ENCODE measurements around the gene ACSF3. TPM values are rescaled to one million over a fixed set of nuclear protein-coding genes. Genes with fewer than 3 reads are reported as not detected.
A peak's percentile ranks its signal among the peaks of the same experiment; 100 is the strongest.

Gene ACSF3
- total RNA-seq, 1 experiment from 2014 or later = 34.0 TPM

DNA sequence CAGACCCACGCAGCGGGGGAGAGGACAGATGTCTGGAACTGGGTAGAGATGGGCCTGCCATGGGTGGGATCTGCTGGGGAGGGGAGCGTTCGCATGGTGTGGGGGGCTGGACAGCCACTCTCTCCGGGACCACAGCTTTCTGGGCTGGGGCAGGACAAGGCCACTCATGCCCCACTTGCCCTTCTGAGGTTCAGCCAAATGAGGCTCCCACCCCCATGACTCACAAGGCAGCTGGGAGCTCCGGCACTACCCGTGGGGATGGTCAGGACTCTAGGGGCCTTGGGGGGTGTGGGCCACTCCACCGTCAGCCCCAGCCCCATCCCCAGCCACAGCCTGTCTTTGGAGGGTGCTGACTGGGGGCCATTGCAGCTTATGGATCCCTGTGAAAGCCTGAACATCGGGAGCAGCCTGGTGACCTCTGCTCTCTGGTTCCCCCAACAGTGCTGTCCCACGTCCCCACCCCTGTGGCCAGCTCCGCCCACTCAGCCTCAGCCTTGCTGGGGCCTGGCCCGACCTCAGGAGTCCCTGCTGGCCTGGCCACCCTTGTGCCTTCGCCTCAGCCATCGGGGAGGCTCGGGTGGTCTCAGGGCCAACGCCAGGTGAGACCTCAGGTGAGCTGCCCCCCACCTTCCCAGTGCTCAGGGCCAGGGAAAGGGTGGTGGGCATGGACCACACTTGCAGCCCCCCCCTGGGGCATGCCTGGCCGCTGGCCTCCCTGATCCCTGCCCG, 73.2 kb downstream of the ACSF3 start:
- H3K9me2 ChIP-seq (ENCODE audit: insufficient read depth) = no peaks in the 10 kb centered on the region
- POLR2A ChIA-PET (ENCODE audit: unreplicated experiment) = interaction anchor here (0.7 kb wide), 1 partner anchor 349 kb away, joined by 3 read pairs; no protein-coding TSS in a partner anchor
- TF ChIP-seq, protein P1, sequence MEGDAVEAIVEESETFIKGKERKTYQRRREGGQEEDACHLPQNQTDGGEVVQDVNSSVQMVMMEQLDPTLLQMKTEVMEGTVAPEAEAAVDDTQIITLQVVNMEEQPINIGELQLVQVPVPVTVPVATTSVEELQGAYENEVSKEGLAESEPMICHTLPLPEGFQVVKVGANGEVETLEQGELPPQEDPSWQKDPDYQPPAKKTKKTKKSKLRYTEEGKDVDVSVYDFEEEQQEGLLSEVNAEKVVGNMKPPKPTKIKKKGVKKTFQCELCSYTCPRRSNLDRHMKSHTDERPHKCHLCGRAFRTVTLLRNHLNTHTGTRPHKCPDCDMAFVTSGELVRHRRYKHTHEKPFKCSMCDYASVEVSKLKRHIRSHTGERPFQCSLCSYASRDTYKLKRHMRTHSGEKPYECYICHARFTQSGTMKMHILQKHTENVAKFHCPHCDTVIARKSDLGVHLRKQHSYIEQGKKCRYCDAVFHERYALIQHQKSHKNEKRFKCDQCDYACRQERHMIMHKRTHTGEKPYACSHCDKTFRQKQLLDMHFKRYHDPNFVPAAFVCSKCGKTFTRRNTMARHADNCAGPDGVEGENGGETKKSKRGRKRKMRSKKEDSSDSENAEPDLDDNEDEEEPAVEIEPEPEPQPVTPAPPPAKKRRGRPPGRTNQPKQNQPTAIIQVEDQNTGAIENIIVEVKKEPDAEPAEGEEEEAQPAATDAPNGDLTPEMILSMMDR (conservative IDR thresholded peaks at IDR 0.05) = no peak
- no peak for TF ChIP-seq EZH2 (IDR thresholded peaks at IDR 0.05; ENCODE audit: low read depth)
- intact Hi-C loops (cut with micrococcal nuclease; ENCODE audit: unreplicated experiment) = loop anchor here (5.0 kb wide), 2 partner anchors 225 to 430 kb away; no protein-coding TSS in a partner anchor
- CTCF ChIA-PET = interaction anchor here (0.5 to 1.7 kb wide), 6 partner anchors 224 to 1221 kb away, joined by 3 to 7 read pairs (median 3); no protein-coding TSS in a partner anchor
- H3K79me2 ChIP-seq (ENCODE audit: low read depth) = no peaks in the 10 kb centered on the region
- no TSS peak for BruUV-seq (replicated peaks)
- H4K20me1 ChIP-seq (ENCODE audit: insufficient read depth) = no peaks in the 10 kb centered on the region; the same call in 1 of the 2 replicates
- 0 out of 2 replicates have a peak, but pooled peaks cover 3% of the 10 kb centered on the region for H3K27me3 ChIP-seq (ENCODE audit: insufficient read depth, low read depth)
- H3F3A ChIP-seq (ENCODE audit: insufficient read depth, low read depth) = peaks cover 11% of the 10 kb centered on the region; the same call in 1 of the 2 replicates
- peaks cover 11% of the 10 kb centered on the region for H3K4me1 ChIP-seq (replicated peaks; ENCODE audit: insufficient read depth)
- H3K4me2 ChIP-seq = peak overlapping the region; percentile 46
- no peak overlapping the region for H2AFZ ChIP-seq
- H3K9me3 ChIP-seq (ENCODE audit: insufficient read depth, low read depth) = no peaks in the 10 kb centered on the region
- DNase-seq = no peak
- no peak overlapping the region for H3K4me3 ChIP-seq
- no peak overlapping the region for H3K27ac ChIP-seq
- H3K36me3 ChIP-seq (ENCODE audit: low read depth) = no peaks in the 10 kb centered on the region

DNA sequence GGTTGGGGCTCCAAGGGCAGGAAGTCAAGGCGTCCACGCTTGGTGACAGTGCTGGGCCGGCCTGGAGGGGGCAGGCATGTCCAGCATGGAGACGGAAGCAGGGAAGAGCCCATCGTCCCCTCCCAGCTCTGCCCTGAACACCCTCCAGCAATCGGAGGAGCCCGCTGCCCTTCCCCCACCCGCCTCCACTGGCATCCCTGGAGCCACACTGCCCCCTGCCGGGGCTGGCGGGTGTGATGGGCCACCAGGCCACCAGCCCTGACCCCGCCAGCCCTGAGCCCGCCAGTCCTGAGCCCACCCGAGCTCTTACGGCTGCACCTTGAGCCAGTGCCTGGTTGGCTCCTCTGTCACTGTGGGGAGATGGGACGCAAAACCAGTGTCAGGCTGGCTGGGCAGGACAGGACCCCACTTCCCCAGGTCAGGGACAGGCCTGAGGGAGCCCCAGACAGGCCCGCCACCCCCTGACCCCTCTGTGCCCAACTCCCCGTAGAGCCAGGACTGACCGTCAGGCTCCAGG, 73.8 kb downstream of the ACSF3 start:
- POLR2A ChIA-PET (ENCODE audit: unreplicated experiment) = interaction anchor here (0.7 kb wide), 1 partner anchor 349 kb away, joined by 3 read pairs; no protein-coding TSS in a partner anchor
- Histone ChIP-seq H3K4me3 (no peak overlapping the region), H3K9me3 (ENCODE audit: insufficient read depth, low read depth) (no peaks in the 10 kb centered on the region), H3K9me2 (ENCODE audit: insufficient read depth) (no peaks in the 10 kb centered on the region), H3K27me3 (ENCODE audit: insufficient read depth, low read depth) (peaks cover 5% of the 10 kb centered on the region; the same call in 1 of the 2 replicates), H3K27ac (no peak overlapping the region), H3K4me2 (peak overlapping the region; percentile 46), H3K79me2 (ENCODE audit: low read depth) (no peaks in the 10 kb centered on the region), H2AFZ (no peak overlapping the region), H4K20me1 (ENCODE audit: insufficient read depth) (no peaks in the 10 kb centered on the region; the same call in 1 of the 2 replicates), H3F3A (ENCODE audit: insufficient read depth, low read depth) (peaks cover 13% of the 10 kb centered on the region; the same call in 1 of the 2 replicates), H3K36me3 (ENCODE audit: low read depth) (no peaks in the 10 kb centered on the region), H3K4me1 (replicated peaks; ENCODE audit: insufficient read depth) (peaks cover 11% of the 10 kb centered on the region)
- peak; percentile 63 to 94 for DNase-seq
- CTCF ChIA-PET = interaction anchor here (0.8 to 1.7 kb wide), 5 partner anchors 225 to 430 kb away, joined by 3 to 7 read pairs (median 3); no protein-coding TSS in a partner anchor
- TF ChIP-seq, protein P1 (conservative IDR thresholded peaks at IDR 0.05) = peak; percentile 87
- no peak for TF ChIP-seq EZH2 (IDR thresholded peaks at IDR 0.05; ENCODE audit: low read depth)
- intact Hi-C loops (cut with micrococcal nuclease; ENCODE audit: unreplicated experiment) = loop anchor here (5.0 kb wide), 2 partner anchors 225 to 430 kb away; no protein-coding TSS in a partner anchor
- no TSS peak for BruUV-seq (replicated peaks)

DNA sequence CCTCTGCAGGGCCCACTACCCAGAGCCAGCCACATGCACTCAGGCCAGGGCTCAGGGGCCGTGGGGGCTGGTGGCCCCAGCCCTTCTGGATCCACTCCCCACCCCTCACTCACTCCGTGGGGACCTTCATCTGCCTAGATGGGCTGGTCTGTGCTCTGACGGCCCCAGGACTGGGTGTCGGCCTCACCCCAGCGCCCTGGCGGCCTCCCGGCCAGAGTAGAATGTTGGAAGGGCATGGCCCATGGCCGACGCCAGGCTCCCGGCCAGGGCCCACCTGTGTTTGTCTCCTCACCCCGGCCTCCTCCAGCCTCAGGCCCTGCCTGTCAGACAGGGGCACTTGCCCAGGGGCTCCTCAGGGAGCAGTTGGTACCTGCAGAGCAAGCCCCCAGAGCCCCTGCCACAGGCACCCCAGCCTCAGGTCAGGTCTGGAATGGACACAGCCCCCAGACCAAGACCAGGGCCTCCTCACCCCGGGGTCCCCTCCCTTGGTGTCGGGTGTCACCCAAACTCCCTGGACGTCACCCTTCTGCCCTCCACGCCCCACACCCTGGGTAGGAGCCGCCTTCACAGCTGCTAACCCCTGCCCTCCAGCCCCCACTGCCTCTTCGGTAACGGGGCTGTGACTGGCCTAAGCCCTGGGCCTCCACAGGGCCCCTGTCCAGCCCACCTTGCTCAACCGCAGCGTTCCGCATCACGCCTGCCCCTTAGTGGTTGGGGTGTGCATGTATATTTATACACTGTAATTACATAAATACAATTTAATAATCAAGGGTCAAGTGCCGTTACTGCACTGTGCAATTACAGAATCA, 74.9 kb downstream of the ACSF3 start:
- ChIA-PET POLR2A (ENCODE audit: unreplicated experiment) (no interaction called here), CTCF (no interaction called here)
- no peak overlapping the region for H2AFZ ChIP-seq
- no peaks in the 10 kb centered on the region; the same call in 1 of the 2 replicates for H4K20me1 ChIP-seq (ENCODE audit: insufficient read depth)
- H3K9me2 ChIP-seq (ENCODE audit: insufficient read depth) = no peaks in the 10 kb centered on the region
- H3K36me3 ChIP-seq (ENCODE audit: low read depth) = no peaks in the 10 kb centered on the region
- TF ChIP-seq EZH2 (IDR thresholded peaks at IDR 0.05; ENCODE audit: low read depth) = no peak
- TF ChIP-seq, protein P1 (conservative IDR thresholded peaks at IDR 0.05) = no peak
- H3K9me3 ChIP-seq (ENCODE audit: insufficient read depth, low read depth) = no peaks in the 10 kb centered on the region
- H3F3A ChIP-seq (ENCODE audit: insufficient read depth, low read depth) = peaks cover 11% of the 10 kb centered on the region; the same call in 1 of the 2 replicates
- peaks cover 11% of the 10 kb centered on the region for H3K4me1 ChIP-seq (replicated peaks; ENCODE audit: insufficient read depth)
- no TSS peak for BruUV-seq (replicated peaks)
- peaks cover 16% of the 10 kb centered on the region for H3K27me3 ChIP-seq (ENCODE audit: insufficient read depth, low read depth)
- no peaks in the 10 kb centered on the region for H3K79me2 ChIP-seq (ENCODE audit: low read depth)
- H3K4me2 ChIP-seq = no peak overlapping the region
- no peak overlapping the region for H3K4me3 ChIP-seq
- intact Hi-C loops (cut with micrococcal nuclease; ENCODE audit: unreplicated experiment) = loop anchor here (5.0 kb wide), 2 partner anchors 226 to 431 kb away; no protein-coding TSS in a partner anchor
- no peak overlapping the region for H3K27ac ChIP-seq
- no peak for DNase-seq

Measured in PC-9 (cell line).